HL-60 (cell line): ENCODE results near the gene DIDO1.
"Not testable (repeated sequence)": the region's sequence is repeated elsewhere in the genome, so short reads cannot be mapped to it uniquely, and the experiment has no call there.

Experiments used
- DNase-seq, 2 experiments: peaks; one replicate each; pipeline ENCODE4 v3.0.0-alpha.2; 2010 to 2020; ENCODE audit warnings: low read depth in 1 of 2, low spot score in 1 of 2
- H3K27ac ChIP-seq: fragments of 250-450 bp; sonication (Bioruptor Pico); replicated peaks from 2 replicates; pipeline ENCODE4 v1.5.1; 2020; ENCODE audit warnings: mild to moderate bottlenecking, moderate library complexity
- H3K27me3 ChIP-seq: fragments of 250-450 bp; sonication (Bioruptor Pico); 2 replicates; pipeline ENCODE4 v1.5.1; 2021; ENCODE audit warnings: mild to moderate bottlenecking, moderate library complexity; ENCODE audit not compliant: insufficient read depth, poor library complexity, severe bottlenecking
- H3K4me3 ChIP-seq: replicated peaks from 2 replicates; pipeline ENCODE4 v1.5.1; 2011; ENCODE audit warnings: mild to moderate bottlenecking, control low read depth, low read length; ENCODE audit not compliant: insufficient read depth
- CTCF ChIP-seq: IDR thresholded peaks from one replicate; pipeline ENCODE4 v1.5.1; 2011; ENCODE audit warnings: low read length, control low read depth, inconsistent platforms; ENCODE audit not compliant: insufficient read depth
- GABPA ChIP-seq: IDR thresholded peaks from 2 replicates; pipeline ENCODE4 v1.6.1; 2012; ENCODE audit warnings: low read depth
- POLR2AphosphoS5 ChIP-seq: IDR thresholded peaks from 2 replicates; pipeline ENCODE4 v1.6.1; 2012; ENCODE audit warnings: low read depth
- REST ChIP-seq: IDR thresholded peaks from 2 replicates; pipeline ENCODE4 v1.6.1; 2012; ENCODE audit warnings: low read depth; ENCODE audit not compliant: insufficient replicate concordance
- SPI1 ChIP-seq: IDR thresholded peaks from 2 replicates; pipeline ENCODE4 v1.6.1; 2012; ENCODE audit warnings: low read depth, mild to moderate bottlenecking, borderline replicate concordance

Gene DIDO1

GRCh38 chr20:62961310-62961783, 35.0 kb upstream of the DIDO1 start:
- no peak overlapping the region for H3K27ac ChIP-seq
- no peak overlapping the region for H3K4me3 ChIP-seq
- no peak for TF ChIP-seq GABPA
- TF ChIP-seq REST = no peak
- DNase-seq = no peak
- H3K27me3 ChIP-seq = no peaks in the 10 kb centered on the region

GRCh38 chr20:62960446-62961309, 34.4 kb upstream of the DIDO1 start:
- not testable (repeated sequence) for H3K27ac ChIP-seq, H3K4me3 ChIP-seq, DNase-seq, H3K27me3 ChIP-seq

GRCh38 chr20:62959998-62960436, 33.7 kb upstream of the DIDO1 start:
- Histone ChIP-seq H3K27me3 (no peaks in the 10 kb centered on the region), H3K4me3 (no peak overlapping the region), H3K27ac (no peak overlapping the region; the same call in 1 of the 2 replicates)
- no peak for DNase-seq
- TF ChIP-seq POLR2AphosphoS5 (no peak), SPI1 (no peak), CTCF (no peak), GABPA (no peak), REST (no peak)

GRCh38 chr20:62959101-62959971, 33.0 kb upstream of the DIDO1 start:
- DNase-seq = peak in 1 of 2 experiments; percentile 55
- no peaks in the 10 kb centered on the region for H3K27me3 ChIP-seq
- no peak overlapping the region for H3K4me3 ChIP-seq
- no peak for TF ChIP-seq REST
- no peak for TF ChIP-seq POLR2AphosphoS5
- no peak for TF ChIP-seq GABPA
- no peak for TF ChIP-seq SPI1
- no peak for TF ChIP-seq CTCF
- H3K27ac ChIP-seq = peak overlapping the region; percentile 11; the same call in 1 of the 2 replicates
